ENCODE data around the gene RPS4Y2.

GRCh38 chrY:20806243-20806642 lies 50.3 kb downstream of the RPS4Y2 start:
- TF ChIP-seq, protein P1, sequence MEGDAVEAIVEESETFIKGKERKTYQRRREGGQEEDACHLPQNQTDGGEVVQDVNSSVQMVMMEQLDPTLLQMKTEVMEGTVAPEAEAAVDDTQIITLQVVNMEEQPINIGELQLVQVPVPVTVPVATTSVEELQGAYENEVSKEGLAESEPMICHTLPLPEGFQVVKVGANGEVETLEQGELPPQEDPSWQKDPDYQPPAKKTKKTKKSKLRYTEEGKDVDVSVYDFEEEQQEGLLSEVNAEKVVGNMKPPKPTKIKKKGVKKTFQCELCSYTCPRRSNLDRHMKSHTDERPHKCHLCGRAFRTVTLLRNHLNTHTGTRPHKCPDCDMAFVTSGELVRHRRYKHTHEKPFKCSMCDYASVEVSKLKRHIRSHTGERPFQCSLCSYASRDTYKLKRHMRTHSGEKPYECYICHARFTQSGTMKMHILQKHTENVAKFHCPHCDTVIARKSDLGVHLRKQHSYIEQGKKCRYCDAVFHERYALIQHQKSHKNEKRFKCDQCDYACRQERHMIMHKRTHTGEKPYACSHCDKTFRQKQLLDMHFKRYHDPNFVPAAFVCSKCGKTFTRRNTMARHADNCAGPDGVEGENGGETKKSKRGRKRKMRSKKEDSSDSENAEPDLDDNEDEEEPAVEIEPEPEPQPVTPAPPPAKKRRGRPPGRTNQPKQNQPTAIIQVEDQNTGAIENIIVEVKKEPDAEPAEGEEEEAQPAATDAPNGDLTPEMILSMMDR (IDR thresholded peaks at IDR 0.05), result no peak
- TF ChIP-seq, protein P2, sequence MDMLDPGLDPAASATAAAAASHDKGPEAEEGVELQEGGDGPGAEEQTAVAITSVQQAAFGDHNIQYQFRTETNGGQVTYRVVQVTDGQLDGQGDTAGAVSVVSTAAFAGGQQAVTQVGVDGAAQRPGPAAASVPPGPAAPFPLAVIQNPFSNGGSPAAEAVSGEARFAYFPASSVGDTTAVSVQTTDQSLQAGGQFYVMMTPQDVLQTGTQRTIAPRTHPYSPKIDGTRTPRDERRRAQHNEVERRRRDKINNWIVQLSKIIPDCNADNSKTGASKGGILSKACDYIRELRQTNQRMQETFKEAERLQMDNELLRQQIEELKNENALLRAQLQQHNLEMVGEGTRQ (IDR thresholded peaks at IDR 0.05; ENCODE audit: borderline replicate concordance, low read depth, low read length), result no peak
- no peak for TF ChIP-seq EP300 (IDR thresholded peaks at IDR 0.05; ENCODE audit: borderline replicate concordance in 1 of 2, low read depth in 1 of 2, low read length in 1 of 2)
- TF ChIP-seq, protein P3, sequence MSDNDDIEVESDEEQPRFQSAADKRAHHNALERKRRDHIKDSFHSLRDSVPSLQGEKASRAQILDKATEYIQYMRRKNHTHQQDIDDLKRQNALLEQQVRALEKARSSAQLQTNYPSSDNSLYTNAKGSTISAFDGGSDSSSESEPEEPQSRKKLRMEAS (IDR thresholded peaks at IDR 0.05; ENCODE audit: low read depth), result no peak
- TF ChIP-seq MXI1 (IDR thresholded peaks at IDR 0.05; ENCODE audit: low read depth, low read length), result no peak
- TF ChIP-seq, protein P4, sequence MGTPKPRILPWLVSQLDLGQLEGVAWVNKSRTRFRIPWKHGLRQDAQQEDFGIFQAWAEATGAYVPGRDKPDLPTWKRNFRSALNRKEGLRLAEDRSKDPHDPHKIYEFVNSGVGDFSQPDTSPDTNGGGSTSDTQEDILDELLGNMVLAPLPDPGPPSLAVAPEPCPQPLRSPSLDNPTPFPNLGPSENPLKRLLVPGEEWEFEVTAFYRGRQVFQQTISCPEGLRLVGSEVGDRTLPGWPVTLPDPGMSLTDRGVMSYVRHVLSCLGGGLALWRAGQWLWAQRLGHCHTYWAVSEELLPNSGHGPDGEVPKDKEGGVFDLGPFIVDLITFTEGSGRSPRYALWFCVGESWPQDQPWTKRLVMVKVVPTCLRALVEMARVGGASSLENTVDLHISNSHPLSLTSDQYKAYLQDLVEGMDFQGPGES (IDR thresholded peaks at IDR 0.05; ENCODE audit: low read depth, low read length), result no peak

All from SK-N-SH (cell line).